Transverse colon (tissue), 4 donors: ENCODE measurements around the gene PCBD1. TPM values are rescaled to one million over a fixed set of nuclear protein-coding genes. Genes with fewer than 3 reads are reported as not detected.

Experiments
- DNase-seq: peaks from one replicate; pipeline ENCODE4 v3.0.0-alpha.2; 2019
- H3K27ac ChIP-seq, 4 donors: fragments of 200-600 bp; sonication (generic); 2 replicates each; pipeline ENCODE4 v1.5.1; 2016 to 2018; ENCODE audit warnings: inconsistent platforms in 4 of 4
- H3K27me3 ChIP-seq: fragments of 200-600 bp; sonication (generic); 2 replicates; pipeline ENCODE4 v1.5.1; 2017; ENCODE audit warnings: inconsistent platforms
- H3K36me3 ChIP-seq, 4 donors: fragments of 200-600 bp; sonication (generic); 2 replicates each; pipeline ENCODE4 v1.5.1; 2017 to 2019; ENCODE audit warnings: inconsistent platforms in 4 of 4
- H3K4me1 ChIP-seq, 4 donors: fragments of 200-600 bp; sonication (generic); 2 replicates each; pipeline ENCODE4 v1.5.1; 2017 to 2020; ENCODE audit warnings: inconsistent platforms in 4 of 4
- H3K4me3 ChIP-seq, 4 donors: fragments of 200-600 bp; sonication (generic); 1 replicate in 1 of 4; 2 replicates in 3 of 4; pipeline versions ENCODE4 v1.5.1 to v1.6.1; 2017 to 2019; ENCODE audit warnings: inconsistent platforms in 4 of 4
- H3K9me3 ChIP-seq, 2 donors: fragments of 200-600 bp; sonication (generic); 2 replicates each; pipeline ENCODE4 v1.5.1; 2017 to 2019; ENCODE audit warnings: inconsistent platforms in 2 of 2
- CTCF ChIP-seq, 5 experiments: fragments of 200-600 bp in 3 of 5; fragments of 450-650 bp in 2 of 5; sonication (generic) in 3 of 5; IDR thresholded peaks; 1 replicate in 2 of 5; 2 replicates in 3 of 5; pipeline ENCODE4 v1.5.1; 2016 to 2017; ENCODE audit warnings: antibody characterized with exemption in 5 of 5, inconsistent platforms in 3 of 5, mild to moderate bottlenecking in 2 of 5, moderate library complexity in 1 of 5
- EP300 ChIP-seq: sonication (generic); formaldehyde crosslinking; IDR thresholded peaks from one replicate; pipeline ENCODE4 v1.6.1; 2017; ENCODE audit warnings: antibody characterized with exemption, low read depth
- POLR2A ChIP-seq: fragments of 450-650 bp; IDR thresholded peaks from one replicate; pipeline ENCODE4 v1.6.1; 2016; ENCODE audit warnings: antibody characterized with exemption, mild to moderate bottlenecking, moderate library complexity
- POLR2AphosphoS5 ChIP-seq, 3 donors: sonication (generic); formaldehyde crosslinking; IDR thresholded peaks; one replicate each; pipeline ENCODE4 v1.6.1; 2016; ENCODE audit warnings: antibody characterized with exemption in 3 of 3
- WGBS, 2 donors: methylation state at CpG; one replicate each; pipeline ENCODE4 v1.1.5; 2018; ENCODE audit warnings: low coverage in 1 of 2; 5-methylcytosine and 5-hydroxymethylcytosine counted together
- in situ Hi-C, 4 donors: fragments of 200-750 bp; cut with MboI; loops; one replicate each; pipeline versions ENCODE4 v1.15.0 to v1.15.1; 2017; ENCODE audit warnings: low sequenced_read_pairs in 3 of 4, low pct_ligation_motif_present in 1 of 4, low pct_unique_long_range_greater_than_20kb in 1 of 4
- intact Hi-C: fragments of 100-400 bp; cut with DNase I; formaldehyde crosslinking; loops from one replicate; pipeline ENCODE4 v1.15.1; 2023; ENCODE audit warnings: low total_unique reads
- total RNA-seq, 4 donors: library from RNA; depleted of rRNA; stranded (reverse); fragments of >200 nt; gene quantifications; one replicate each; pipeline ENCODE4 v1.1.0, GENCODE V29; 2016

The PCBD1 gene
- total RNA-seq, 4 donors from 2014 or later = 21.7 to 69.6 (median 44.8) TPM

- Histone ChIP-seq H3K9me3 (no peaks in the 10 kb centered on the region), H3K27me3 (no peaks in the 10 kb centered on the region), H3K4me1 (no peaks in the 10 kb centered on the region), H3K27ac (no peak overlapping the region), H3K36me3 (no peaks in the 10 kb centered on the region), H3K4me3 (no peak overlapping the region)
- intact Hi-C loops (no loop called here), in situ Hi-C loops (no loop called here)
- WGBS, 2 donors = 82% methylated on average over 2 of the region's 5 CpGs; no CpG with 5 or more reads in 1 of the 2 donors
- no peak for DNase-seq
- TF ChIP-seq EP300 (no peak), POLR2A (no peak), CTCF (IDR thresholded peaks at IDR 0.05) (no peak)
Observed at GRCh38 chr10:70915206-70915605, 26.8 kb upstream of the PCBD1 start.

GRCh38 chr10:70914316-70914864 is 26.0 kb upstream of the PCBD1 start:
- in situ Hi-C loops = no loop called here
- H3K36me3 ChIP-seq = no peaks in the 10 kb centered on the region
- H3K27me3 ChIP-seq = no peaks in the 10 kb centered on the region
- H3K27ac ChIP-seq = no peak overlapping the region
- H3K4me1 ChIP-seq = no peaks in the 10 kb centered on the region
- no peak for DNase-seq
- whole genome bisulfite sequencing, 2 donors = 70% methylated on average over 10 of the region's 10 CpGs; no CpG with 5 or more reads in 1 of the 2 donors
- TF ChIP-seq EP300 = no peak
- TF ChIP-seq POLR2A = no peak
- TF ChIP-seq POLR2AphosphoS5 (IDR thresholded peaks at IDR 0.05) = no peak
- TF ChIP-seq CTCF (IDR thresholded peaks at IDR 0.05) = no peak
- intact Hi-C loops = no loop called here
- no peaks in the 10 kb centered on the region for H3K9me3 ChIP-seq
- no peak overlapping the region for H3K4me3 ChIP-seq

GRCh38 chr10:70913893-70914240 is 25.5 kb upstream of the PCBD1 start:
- no peaks in the 10 kb centered on the region for H3K4me1 ChIP-seq
- no peak overlapping the region for H3K4me3 ChIP-seq
- intact Hi-C loops = no loop called here
- H3K27ac ChIP-seq = no peak overlapping the region
- TF ChIP-seq POLR2A (no peak), EP300 (no peak), POLR2AphosphoS5 (IDR thresholded peaks at IDR 0.05) (no peak), CTCF (IDR thresholded peaks at IDR 0.05) (no peak)
- H3K36me3 ChIP-seq = no peaks in the 10 kb centered on the region
- H3K9me3 ChIP-seq = no peaks in the 10 kb centered on the region
- in situ Hi-C loops = no loop called here
- WGBS, 2 donors = 78% methylated on average over 3 of the region's 3 CpGs; no CpG with 5 or more reads in 1 of the 2 donors
- H3K27me3 ChIP-seq = no peaks in the 10 kb centered on the region
- DNase-seq = no peak

GRCh38 chr10:70913191-70913892 is 25.0 kb upstream of the PCBD1 start:
- WGBS, 2 donors = 54 to 72% methylated on average over 3 to 6 of the region's 6 CpGs
- DNase-seq = no peak
- TF ChIP-seq EP300 (no peak), CTCF (IDR thresholded peaks at IDR 0.05) (no peak), POLR2A (no peak), POLR2AphosphoS5 (IDR thresholded peaks at IDR 0.05) (no peak)
- in situ Hi-C loops = no loop called here
- Histone ChIP-seq H3K27ac (no peak overlapping the region), H3K36me3 (no peaks in the 10 kb centered on the region), H3K4me3 (no peak overlapping the region), H3K4me1 (peaks cover 0 to under 1% (median under 1%) of the 10 kb centered on the region in 4 donors), H3K9me3 (no peaks in the 10 kb centered on the region), H3K27me3 (no peaks in the 10 kb centered on the region)
- intact Hi-C loops = no loop called here
